Suprapubic skin (tissue), 4 donors: Measurements from ENCODE around the gene NLN. TPM values are rescaled to one million over a fixed set of nuclear protein-coding genes. Genes with fewer than 3 reads are reported as not detected.
"Not testable (repeated sequence)": the region's sequence is repeated elsewhere in the genome, so short reads cannot be mapped to it uniquely, and the experiment has no call there.

Experiments
- DNase-seq, 2 donors: peaks; one replicate each; pipeline ENCODE4 v3.0.0-alpha.2; 2019; ENCODE audit warnings: low spot score in 2 of 2
- H3K27ac ChIP-seq: fragments of 200-600 bp; sonication (generic); one replicate; pipeline ENCODE4 v1.5.1; 2019
- H3K27me3 ChIP-seq: fragments of 200-600 bp; sonication (generic); one replicate; pipeline ENCODE4 v1.5.1; 2019
- H3K36me3 ChIP-seq: fragments of 200-600 bp; sonication (generic); one replicate; pipeline ENCODE4 v1.5.1; 2019
- H3K4me1 ChIP-seq: fragments of 200-600 bp; sonication (generic); one replicate; pipeline ENCODE4 v1.5.1; 2019
- H3K4me3 ChIP-seq: fragments of 200-600 bp; sonication (generic); one replicate; pipeline ENCODE4 v1.5.1; 2019; ENCODE audit warnings: mild to moderate bottlenecking
- H3K9me3 ChIP-seq: fragments of 200-600 bp; sonication (generic); one replicate; pipeline ENCODE4 v1.5.1; 2019
- CTCF ChIP-seq, 2 donors: fragments of 200-600 bp in 1 of 2; fragments of 450-650 bp in 1 of 2; sonication (generic) in 1 of 2; IDR thresholded peaks; one replicate each; pipeline ENCODE4 v1.5.1; 2016 to 2019; ENCODE audit warnings: antibody characterized with exemption in 2 of 2, mild to moderate bottlenecking in 1 of 2, moderate library complexity in 1 of 2
- EP300 ChIP-seq: sonication (generic); formaldehyde crosslinking; IDR thresholded peaks from one replicate; pipeline ENCODE4 v1.6.1; 2017; ENCODE audit warnings: antibody characterized with exemption
- POLR2A ChIP-seq, 2 donors: fragments of 450-650 bp; IDR thresholded peaks; one replicate each; pipeline ENCODE4 v1.6.1; 2017; ENCODE audit warnings: antibody characterized with exemption in 2 of 2, mild to moderate bottlenecking in 2 of 2, moderate library complexity in 2 of 2
- POLR2AphosphoS5 ChIP-seq, 3 donors: sonication (generic); formaldehyde crosslinking; IDR thresholded peaks; one replicate each; pipeline ENCODE4 v1.6.1; 2017; ENCODE audit warnings: antibody characterized with exemption in 3 of 3
- WGBS: methylation state at CpG from one replicate; pipeline ENCODE4 v1.1.5; 2018; 5-methylcytosine and 5-hydroxymethylcytosine counted together
- total RNA-seq, 4 donors: library from RNA; depleted of rRNA; stranded (reverse); fragments of >200 nt; gene quantifications; one replicate each; pipeline ENCODE4 v1.1.0, GENCODE V29; 2016

The NLN gene
- total RNA-seq, 4 donors from 2014 or later = 6.4 to 17.9 (median 14.0) TPM

- 76% methylated on average over 5 of the region's 5 CpGs for WGBS
- no peak for DNase-seq
- Histone ChIP-seq H3K4me1 (no peaks in the 10 kb centered on the region), H3K4me3 (no peak overlapping the region), H3K9me3 (no peaks in the 10 kb centered on the region), H3K36me3 (no peaks in the 10 kb centered on the region), H3K27me3 (no peaks in the 10 kb centered on the region), H3K27ac (no peak overlapping the region)
- TF ChIP-seq POLR2AphosphoS5 (IDR thresholded peaks at IDR 0.05) (no peak), CTCF (IDR thresholded peaks at IDR 0.05) (no peak), EP300 (no peak), POLR2A (IDR thresholded peaks at IDR 0.05) (no peak)
These were observed 149.2 kb downstream of the NLN start for GRCh38 chr5:65871182-65871581.

- not testable (repeated sequence) for H3K27ac ChIP-seq, H3K4me3 ChIP-seq, DNase-seq, H3K36me3 ChIP-seq, H3K27me3 ChIP-seq, H3K9me3 ChIP-seq, H3K4me1 ChIP-seq
- 92% methylated on average over 5 of the region's 5 CpGs for WGBS
These were observed 149.8 kb downstream of the NLN start for GRCh38 chr5:65871776-65872175.

- Histone ChIP-seq H3K36me3 (no peaks in the 10 kb centered on the region), H3K4me3 (no peak overlapping the region), H3K27ac (no peak overlapping the region), H3K4me1 (no peaks in the 10 kb centered on the region), H3K27me3 (no peaks in the 10 kb centered on the region), H3K9me3 (no peaks in the 10 kb centered on the region)
- DNase-seq = no peak
- TF ChIP-seq EP300 (no peak), CTCF (IDR thresholded peaks at IDR 0.05) (no peak), POLR2A (IDR thresholded peaks at IDR 0.05) (no peak), POLR2AphosphoS5 (IDR thresholded peaks at IDR 0.05) (no peak)
- WGBS = 73% methylated on average over 3 of the region's 3 CpGs
These were observed 151.3 kb downstream of the NLN start for GRCh38 chr5:65873181-65873750.

- Histone ChIP-seq H3K4me3 (no peak overlapping the region), H3K4me1 (no peaks in the 10 kb centered on the region), H3K9me3 (no peaks in the 10 kb centered on the region), H3K27ac (no peak overlapping the region), H3K36me3 (no peaks in the 10 kb centered on the region), H3K27me3 (no peaks in the 10 kb centered on the region)
- TF ChIP-seq POLR2AphosphoS5 (IDR thresholded peaks at IDR 0.05) (no peak), CTCF (IDR thresholded peaks at IDR 0.05) (no peak), POLR2A (IDR thresholded peaks at IDR 0.05) (no peak), EP300 (no peak)
- DNase-seq = no peak
- WGBS = 86% methylated on average over 3 of the region's 3 CpGs
These were observed 152.2 kb downstream of the NLN start for GRCh38 chr5:65874241-65874640.

GRCh38 chr5:65876496-65876895, 154.5 kb downstream of the NLN start:
- DNase-seq = no peak
- no peaks in the 10 kb centered on the region for H3K27me3 ChIP-seq
- H3K4me1 ChIP-seq = no peaks in the 10 kb centered on the region
- H3K27ac ChIP-seq = no peak overlapping the region
- TF ChIP-seq POLR2AphosphoS5 (IDR thresholded peaks at IDR 0.05) (no peak), CTCF (IDR thresholded peaks at IDR 0.05) (no peak), POLR2A (IDR thresholded peaks at IDR 0.05) (no peak), EP300 (no peak)
- no peaks in the 10 kb centered on the region for H3K9me3 ChIP-seq
- no peaks in the 10 kb centered on the region for H3K36me3 ChIP-seq
- H3K4me3 ChIP-seq = no peak overlapping the region

- H3K27ac ChIP-seq = no peak overlapping the region
- no peak overlapping the region for H3K4me3 ChIP-seq
- no peaks in the 10 kb centered on the region for H3K27me3 ChIP-seq
- no peaks in the 10 kb centered on the region for H3K4me1 ChIP-seq
- no peak for DNase-seq
- H3K36me3 ChIP-seq = no peaks in the 10 kb centered on the region
- WGBS = 85% methylated on average over 4 of the region's 4 CpGs
- H3K9me3 ChIP-seq = no peaks in the 10 kb centered on the region
- TF ChIP-seq POLR2A (IDR thresholded peaks at IDR 0.05) (no peak), CTCF (IDR thresholded peaks at IDR 0.05) (no peak), POLR2AphosphoS5 (IDR thresholded peaks at IDR 0.05) (no peak), EP300 (no peak)
These were observed 155.0 kb downstream of the NLN start for GRCh38 chr5:65876970-65877369.
